Upper lobe of left lung (tissue), 6 donors: ENCODE data around the gene TLR7. TPM values are rescaled to one million over a fixed set of nuclear protein-coding genes. Genes with fewer than 3 reads are reported as not detected.

ENCODE experiments used
- ATAC-seq, 2 donors: fragments of 200-7000 bp; cut with Tn5 transposase; one replicate each; pipeline ENCODE4 v1.9.1; 2022; ENCODE audit warnings: mild to moderate bottlenecking in 2 of 2, moderate library complexity in 2 of 2; ENCODE audit not compliant: low FRiP score in 2 of 2
- DNase-seq, 2 donors: peaks; one replicate each; pipeline ENCODE4 v3.0.0-alpha.2; 2019 to 2020
- H3K27ac ChIP-seq, 4 donors: fragments of 200-600 bp; sonication (generic); one replicate each; pipeline ENCODE4 v1.5.1; 2016 to 2019
- H3K27me3 ChIP-seq, 4 donors: fragments of 200-600 bp; sonication (generic); one replicate each; pipeline ENCODE4 v1.5.1; 2017 to 2019
- H3K36me3 ChIP-seq, 4 donors: fragments of 200-600 bp; sonication (generic); one replicate each; pipeline ENCODE4 v1.5.1; 2016 to 2019
- H3K4me1 ChIP-seq, 4 donors: fragments of 200-600 bp; sonication (generic); one replicate each; pipeline ENCODE4 v1.5.1; 2018 to 2019
- H3K4me3 ChIP-seq, 4 donors: fragments of 200-600 bp; sonication (generic); one replicate each; pipeline ENCODE4 v1.5.1; 2017 to 2019; ENCODE audit warnings: mild to moderate bottlenecking in 2 of 4, moderate library complexity in 1 of 4
- H3K9me3 ChIP-seq, 4 donors: fragments of 200-600 bp; sonication (generic); one replicate each; pipeline ENCODE4 v1.5.1; 2018 to 2019
- EP300 ChIP-seq, 4 donors: sonication (generic); formaldehyde crosslinking; IDR thresholded peaks; one replicate each; pipeline ENCODE4 v1.5.1; 2017; ENCODE audit warnings: antibody characterized with exemption in 4 of 4, control low read depth in 2 of 4
- POLR2A ChIP-seq, 4 donors: fragments of 450-650 bp; IDR thresholded peaks; one replicate each; pipeline ENCODE4 v1.5.1; 2016 to 2017; ENCODE audit warnings: antibody characterized with exemption in 4 of 4, mild to moderate bottlenecking in 2 of 4
- POLR2AphosphoS5 ChIP-seq, 2 donors: sonication (generic); formaldehyde crosslinking; IDR thresholded peaks; one replicate each; pipeline ENCODE4 v1.5.1; 2017; ENCODE audit warnings: antibody characterized with exemption in 2 of 2
- WGBS, 2 donors: methylation state at CpG; one replicate each; pipeline ENCODE4 v1.1.5; 2017 to 2018; 5-methylcytosine and 5-hydroxymethylcytosine counted together
- total RNA-seq, 6 donors: library from RNA; depleted of rRNA in 4 of 6; stranded (reverse); fragments of >200 nt in 4 of 6; gene quantifications; one replicate each; pipeline versions ENCODE4 v1.1.0 to v1.2.1, GENCODE V29; 2016 to 2021
- TF ChIP-seq, protein P1 (sequence below), 6 experiments: fragments of 450-650 bp in 4 of 6; fragments of 200-600 bp in 2 of 6; sonication (generic) in 2 of 6; IDR thresholded peaks; one replicate each; pipeline ENCODE4 v1.5.1; 2016 to 2019; ENCODE audit warnings: antibody characterized with exemption in 6 of 6
- donor health status: DM: no; HTN: no; CAD: no; lungs with moderate emphysema.
- donor health status: DM: no; HTN: yes; CAD: no; lungs with severe emphysema.

The TLR7 gene
- total RNA-seq, 6 donors from 2014 or later, result 0.67 to 5.5 (median 1.6) TPM

DNA sequence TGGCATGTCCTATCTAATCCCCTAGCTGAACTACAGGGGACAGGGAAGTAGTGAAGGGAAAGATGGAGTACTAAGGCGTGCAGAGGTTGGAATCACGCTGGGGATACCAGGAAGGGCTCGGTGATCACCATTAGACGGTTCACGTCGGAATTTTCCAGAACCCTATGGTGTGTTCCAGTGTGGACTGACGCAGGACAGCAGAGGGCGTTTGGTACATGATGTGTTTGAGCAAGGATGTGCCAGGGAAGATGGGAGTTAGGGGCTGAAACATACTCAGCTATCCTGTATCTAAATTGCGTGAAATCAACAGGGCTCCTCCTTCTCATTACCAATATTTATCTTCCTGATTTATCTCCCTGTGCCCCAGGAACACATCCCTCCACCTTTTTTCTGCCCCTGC lies 41.9 kb upstream of the TLR7 start:
- TF ChIP-seq, protein P1, sequence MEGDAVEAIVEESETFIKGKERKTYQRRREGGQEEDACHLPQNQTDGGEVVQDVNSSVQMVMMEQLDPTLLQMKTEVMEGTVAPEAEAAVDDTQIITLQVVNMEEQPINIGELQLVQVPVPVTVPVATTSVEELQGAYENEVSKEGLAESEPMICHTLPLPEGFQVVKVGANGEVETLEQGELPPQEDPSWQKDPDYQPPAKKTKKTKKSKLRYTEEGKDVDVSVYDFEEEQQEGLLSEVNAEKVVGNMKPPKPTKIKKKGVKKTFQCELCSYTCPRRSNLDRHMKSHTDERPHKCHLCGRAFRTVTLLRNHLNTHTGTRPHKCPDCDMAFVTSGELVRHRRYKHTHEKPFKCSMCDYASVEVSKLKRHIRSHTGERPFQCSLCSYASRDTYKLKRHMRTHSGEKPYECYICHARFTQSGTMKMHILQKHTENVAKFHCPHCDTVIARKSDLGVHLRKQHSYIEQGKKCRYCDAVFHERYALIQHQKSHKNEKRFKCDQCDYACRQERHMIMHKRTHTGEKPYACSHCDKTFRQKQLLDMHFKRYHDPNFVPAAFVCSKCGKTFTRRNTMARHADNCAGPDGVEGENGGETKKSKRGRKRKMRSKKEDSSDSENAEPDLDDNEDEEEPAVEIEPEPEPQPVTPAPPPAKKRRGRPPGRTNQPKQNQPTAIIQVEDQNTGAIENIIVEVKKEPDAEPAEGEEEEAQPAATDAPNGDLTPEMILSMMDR (IDR thresholded peaks at IDR 0.05), result no peak
- TF ChIP-seq POLR2AphosphoS5 (IDR thresholded peaks at IDR 0.05) (no peak), POLR2A (IDR thresholded peaks at IDR 0.05) (no peak), EP300 (IDR thresholded peaks at IDR 0.05) (no peak)
- H3K9me3 ChIP-seq, result no peaks in the 10 kb centered on the region
- no peak for ATAC-seq

DNA sequence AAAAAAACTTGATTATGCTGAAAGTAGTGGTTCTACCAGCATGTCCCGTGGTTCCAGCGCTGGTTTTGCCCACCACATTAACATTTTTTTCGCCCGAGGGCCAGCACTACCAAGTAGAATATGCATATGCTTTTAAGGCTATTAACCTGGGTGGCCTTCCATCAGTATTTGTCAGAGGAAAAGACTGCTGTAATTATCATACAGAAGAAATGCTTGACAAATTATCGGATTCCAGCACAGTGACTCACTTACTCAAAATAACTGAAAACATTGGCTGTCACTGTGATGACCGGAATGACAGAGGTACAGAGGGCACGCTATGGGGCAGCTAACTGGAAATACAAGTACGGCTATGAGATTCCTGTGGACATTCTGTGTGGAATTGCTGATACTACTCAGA lies 41.1 kb upstream of the TLR7 start:
- TF ChIP-seq POLR2A (IDR thresholded peaks at IDR 0.05) (no peak), EP300 (IDR thresholded peaks at IDR 0.05) (no peak), POLR2AphosphoS5 (IDR thresholded peaks at IDR 0.05) (no peak)
- TF ChIP-seq, protein P1 (IDR thresholded peaks at IDR 0.05), result no peak
- WGBS, 2 donors, result 91% methylated on average over 8 of the region's 8 CpGs
- no peaks in the 10 kb centered on the region for H3K4me1 ChIP-seq
- no peak overlapping the region for H3K27ac ChIP-seq
- peaks cover 0 to 13% (median 0%) of the 10 kb centered on the region in 4 donors for H3K36me3 ChIP-seq
- ATAC-seq (no peak), DNase-seq (no peak)
- no peak overlapping the region for H3K4me3 ChIP-seq
- H3K9me3 ChIP-seq, result no peaks in the 10 kb centered on the region
- no peaks in the 10 kb centered on the region for H3K27me3 ChIP-seq

More for the DNA sequence above, 41.9 kb upstream of the TLR7 start:
- Histone ChIP-seq H3K4me3 (no peak overlapping the region), H3K27me3 (no peaks in the 10 kb centered on the region), H3K36me3 (peaks cover 0 to 20% (median 0%) of the 10 kb centered on the region in 4 donors), H3K4me1 (no peaks in the 10 kb centered on the region), H3K27ac (no peak overlapping the region)
- no peak for DNase-seq
- WGBS, 2 donors, result 77 to 89% methylated on average over 9 of the region's 9 CpGs

DNA sequence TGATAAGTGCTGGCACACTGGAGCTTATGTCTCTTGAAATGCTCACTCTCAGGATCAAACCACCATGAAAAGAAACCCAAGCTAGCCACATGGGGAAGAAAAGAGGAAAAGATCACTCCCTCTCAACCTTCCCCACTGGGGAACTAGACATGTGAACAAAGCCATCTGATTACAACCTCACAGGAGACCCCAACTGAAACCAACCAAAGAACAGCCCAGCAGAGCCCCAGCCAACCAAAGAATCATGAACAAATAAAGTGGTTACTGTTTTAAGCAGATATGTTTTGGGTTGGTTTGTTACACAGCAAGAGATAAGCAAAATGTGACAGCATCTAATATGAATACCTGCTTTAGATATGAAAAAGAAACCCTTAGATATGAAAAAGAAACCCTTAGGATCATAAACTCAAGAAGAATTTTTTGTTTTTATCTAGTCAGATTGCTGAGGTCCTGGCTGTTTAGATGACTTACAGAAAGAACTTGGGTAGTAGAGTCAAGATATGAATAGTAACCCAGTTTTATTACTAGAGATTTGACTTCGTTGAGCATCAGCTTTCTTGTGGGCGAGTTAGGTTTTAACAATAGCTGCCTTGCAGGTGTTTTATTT lies 23.7 kb upstream of the TLR7 start:
- Histone ChIP-seq H3K36me3 (no peaks in the 10 kb centered on the region), H3K4me3 (no peak overlapping the region), H3K27me3 (no peaks in the 10 kb centered on the region), H3K9me3 (no peaks in the 10 kb centered on the region), H3K27ac (no peak overlapping the region), H3K4me1 (no peaks in the 10 kb centered on the region)
- ATAC-seq (no peak), DNase-seq (no peak)
- TF ChIP-seq POLR2A (IDR thresholded peaks at IDR 0.05) (no peak), EP300 (IDR thresholded peaks at IDR 0.05) (no peak), POLR2AphosphoS5 (IDR thresholded peaks at IDR 0.05) (no peak)
- TF ChIP-seq, protein P1 (IDR thresholded peaks at IDR 0.05), result no peak
- 62 to 70% methylated on average over 2 of the region's 2 CpGs for WGBS, 2 donors

DNA sequence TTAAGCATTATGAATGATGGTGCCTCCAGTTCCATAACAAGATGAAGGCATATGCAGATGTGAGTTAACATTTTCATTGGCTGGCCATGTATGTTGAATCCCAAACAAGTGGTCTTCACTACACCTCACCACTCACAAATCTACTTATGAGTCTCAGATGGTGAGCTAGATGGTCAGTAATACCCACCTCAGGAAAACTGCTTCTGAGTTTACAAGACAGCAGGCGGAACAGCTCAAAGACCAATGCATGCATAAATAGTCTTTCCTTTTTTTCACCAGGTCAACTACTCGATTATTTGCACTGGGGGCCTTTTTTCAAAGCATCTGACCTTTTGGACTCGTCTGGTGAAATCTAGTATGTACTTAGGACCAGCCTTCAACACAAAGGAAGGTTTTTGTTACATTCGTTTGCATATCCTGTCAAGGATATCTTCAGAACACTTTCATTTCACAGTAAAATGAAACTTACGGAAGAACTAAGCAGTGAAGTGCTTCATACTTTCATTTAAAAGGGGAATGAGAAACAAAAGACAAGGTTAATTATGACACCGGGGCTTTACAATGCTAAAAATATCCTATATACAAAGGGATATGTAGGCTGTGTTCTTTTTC lies 23.1 kb upstream of the TLR7 start:
- no peak for ATAC-seq
- no peaks in the 10 kb centered on the region for H3K27me3 ChIP-seq
- H3K27ac ChIP-seq, result no peak overlapping the region
- TF ChIP-seq EP300 (IDR thresholded peaks at IDR 0.05), result no peak
- no peak for TF ChIP-seq POLR2A (IDR thresholded peaks at IDR 0.05)
- TF ChIP-seq, protein P1 (IDR thresholded peaks at IDR 0.05), result no peak
- TF ChIP-seq POLR2AphosphoS5 (IDR thresholded peaks at IDR 0.05), result no peak
- DNase-seq, result no peak
- no peaks in the 10 kb centered on the region for H3K9me3 ChIP-seq
- 33 to 50% methylated on average over 6 of the region's 6 CpGs for whole genome bisulfite sequencing, 2 donors
- H3K4me1 ChIP-seq, result no peaks in the 10 kb centered on the region
- H3K4me3 ChIP-seq, result no peak overlapping the region
- no peaks in the 10 kb centered on the region for H3K36me3 ChIP-seq

DNA sequence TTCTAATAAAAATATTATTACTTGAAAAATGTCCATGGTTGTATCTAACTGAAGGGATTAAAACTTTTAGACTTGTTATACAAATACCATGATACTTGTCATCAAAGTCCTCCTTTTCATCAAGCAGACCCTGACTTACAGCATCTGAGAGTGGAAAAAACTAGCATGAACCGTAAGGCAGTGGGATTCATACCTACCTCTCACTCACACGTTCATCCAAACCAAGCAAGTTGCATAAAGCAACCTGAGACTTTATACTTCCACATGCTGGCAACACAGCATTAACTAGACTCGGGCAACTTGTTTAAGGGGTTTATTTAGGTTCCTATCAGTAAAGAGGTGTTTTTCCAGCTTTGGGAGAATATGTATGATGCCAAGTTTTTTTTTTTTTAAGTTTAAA lies 22.6 kb upstream of the TLR7 start:
- WGBS, 2 donors, result 64 to 65% methylated on average over 2 to 3 of the region's 3 CpGs
- H3K36me3 ChIP-seq, result no peaks in the 10 kb centered on the region
- no peak overlapping the region for H3K4me3 ChIP-seq
- H3K4me1 ChIP-seq, result no peaks in the 10 kb centered on the region
- no peak overlapping the region for H3K27ac ChIP-seq
- DNase-seq (no peak), ATAC-seq (no peak)
- no peaks in the 10 kb centered on the region for H3K9me3 ChIP-seq
- TF ChIP-seq EP300 (IDR thresholded peaks at IDR 0.05) (no peak), POLR2A (IDR thresholded peaks at IDR 0.05) (no peak), POLR2AphosphoS5 (IDR thresholded peaks at IDR 0.05) (no peak)
- TF ChIP-seq, protein P1 (IDR thresholded peaks at IDR 0.05), result no peak
- H3K27me3 ChIP-seq, result no peaks in the 10 kb centered on the region
